HG03039 (cell line): ENCODE results near the gene FARP2.
"Not testable (repeated sequence)": the region's sequence is repeated elsewhere in the genome, so short reads cannot be mapped to it uniquely, and the experiment has no call there.

Experiments used
- ATAC-seq: cut with Tn5 transposase; IDR thresholded peaks from one replicate; pipeline ENCODE4 v1.9.1; 2021; ENCODE audit warnings: mild to moderate bottlenecking, moderate library complexity; ENCODE audit not compliant: unreplicated experiment

FARP2 gene

GRCh38 chr2:241393524-241394196 lies 37.6 kb downstream of the FARP2 start:
- ATAC-seq, result no peak

GRCh38 chr2:241396809-241397208 lies 40.7 kb downstream of the FARP2 start:
- ATAC-seq, result not testable (repeated sequence)

- no peak for ATAC-seq
These were observed 44.1 kb downstream of the FARP2 start for GRCh38 chr2:241399941-241400922.

- no peak for ATAC-seq
These were observed 52.8 kb downstream of the FARP2 start for GRCh38 chr2:241408849-241409248.

- ATAC-seq, result no peak
These were observed 54.7 kb downstream of the FARP2 start for GRCh38 chr2:241410739-241411176.

- ATAC-seq, result no peak
These were observed 56.1 kb downstream of the FARP2 start for GRCh38 chr2:241412144-241412543.

- not testable (repeated sequence) for ATAC-seq
These were observed 57.4 kb downstream of the FARP2 start for GRCh38 chr2:241413501-241413900.

- ATAC-seq, result no peak
These were observed 58.0 kb downstream of the FARP2 start for GRCh38 chr2:241413929-241414580.

- ATAC-seq, result no peak
These were observed 59.1 kb downstream of the FARP2 start for GRCh38 chr2:241415196-241415595.

- ATAC-seq, result no peak
These were observed 61.5 kb downstream of the FARP2 start for GRCh38 chr2:241417626-241418025.

GRCh38 chr2:241421330-241421729 lies 65.2 kb downstream of the FARP2 start:
- no peak for ATAC-seq

- not testable (repeated sequence) for ATAC-seq
These were observed 65.9 kb downstream of the FARP2 start for GRCh38 chr2:241421942-241422341.

GRCh38 chr2:241422350-241422749 lies 66.3 kb downstream of the FARP2 start:
- ATAC-seq, result no peak

GRCh38 chr2:241423489-241423888 lies 67.4 kb downstream of the FARP2 start:
- ATAC-seq, result not testable (repeated sequence)

- no peak for ATAC-seq
These were observed 69.3 kb downstream of the FARP2 start for GRCh38 chr2:241425368-241425767.

- no peak for ATAC-seq
These were observed 74.1 kb downstream of the FARP2 start for GRCh38 chr2:241430178-241430577.

- ATAC-seq, result no peak
These were observed 76.9 kb downstream of the FARP2 start for GRCh38 chr2:241432824-241433448.

- no peak for ATAC-seq
These were observed 81.1 kb downstream of the FARP2 start for GRCh38 chr2:241437179-241437578.

- no peak for ATAC-seq
These were observed 85.4 kb downstream of the FARP2 start for GRCh38 chr2:241441492-241441891.

GRCh38 chr2:241443486-241444223 lies 87.6 kb downstream of the FARP2 start:
- ATAC-seq, result no peak
